G401 (cell line): Measurements from ENCODE around the gene YTHDF1. TPM values are rescaled to one million over a fixed set of nuclear protein-coding genes. Genes with fewer than 3 reads are reported as not detected.

ENCODE experiments used
- DNase-seq: peaks from one replicate; pipeline ENCODE4 v3.0.0-alpha.2; 2015; ENCODE audit warnings: low spot score
- in situ Hi-C: cut with HindIII; loops from 2 replicates; pipeline ENCODE4 v1.10.0; 2016; ENCODE audit warnings: low sequenced_read_pairs, mixed read lengths
- total RNA-seq: library from RNA; depleted of rRNA; stranded (reverse); fragments of >200 nt; shearing (Covaris generic); gene quantifications from 2 replicates; pipeline ENCODE4 v1.2.3, GENCODE V29; 2014

Gene YTHDF1
- total RNA-seq, 1 experiment from 2014 or later, result 27.1 TPM

DNA sequence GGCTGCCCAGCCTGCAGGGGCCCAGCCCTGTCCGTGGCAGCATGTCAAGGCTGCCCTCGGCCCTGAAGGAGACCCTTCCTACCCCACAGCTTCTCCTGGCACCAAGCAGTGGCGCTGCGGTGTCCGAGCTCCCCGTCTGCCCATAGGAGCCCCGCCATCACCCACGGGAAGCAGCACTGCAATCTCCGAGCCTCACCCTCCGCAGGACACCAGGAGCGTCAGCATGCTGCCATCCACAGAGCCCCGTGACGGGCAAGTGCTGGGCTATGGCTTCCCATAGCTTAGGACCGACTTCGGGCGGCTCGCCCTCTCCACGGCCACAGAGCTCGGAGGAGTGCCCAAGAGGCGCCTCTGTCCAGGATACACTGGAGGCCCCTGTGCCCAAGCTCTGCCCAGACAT is 25.1 kb downstream of the YTHDF1 start:
- DNase-seq, result no peak
- in situ Hi-C loops, result no loop called here

DNA sequence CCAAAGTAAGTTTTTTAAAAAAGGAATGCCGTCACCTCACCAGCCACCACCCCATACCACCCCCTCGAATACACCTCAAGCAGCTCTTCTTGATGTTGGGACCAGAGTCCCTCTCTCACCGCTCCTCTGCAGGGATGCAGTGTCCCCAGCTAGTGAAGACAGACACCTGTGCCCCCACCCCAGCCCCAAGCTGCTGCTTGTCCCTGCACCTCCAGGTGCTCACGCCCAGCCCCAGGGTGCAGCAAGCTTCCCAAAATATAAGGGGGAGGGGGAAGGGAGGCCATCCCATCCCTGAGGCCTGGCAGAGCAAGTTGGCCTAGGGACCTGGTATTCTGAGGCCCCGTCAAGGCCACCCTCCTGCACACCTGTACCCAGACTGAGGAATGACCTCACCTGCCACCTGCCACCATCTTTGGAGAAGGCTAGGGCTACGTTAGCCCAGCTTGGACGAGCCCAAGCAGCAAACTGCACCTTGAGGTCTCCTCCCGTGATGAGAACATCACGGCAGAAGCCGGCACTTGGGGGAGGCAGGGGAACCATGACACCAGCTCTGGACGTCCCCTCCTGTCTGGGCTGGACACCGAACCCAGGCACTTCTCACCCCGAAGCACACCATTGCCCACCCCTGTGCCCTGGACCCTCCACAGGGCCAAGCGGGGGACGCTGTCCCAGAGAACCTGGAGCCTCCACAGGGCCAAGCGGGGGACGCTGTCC is 25.9 kb downstream of the YTHDF1 start:
- in situ Hi-C loops, result no loop called here
- no peak for DNase-seq

DNA sequence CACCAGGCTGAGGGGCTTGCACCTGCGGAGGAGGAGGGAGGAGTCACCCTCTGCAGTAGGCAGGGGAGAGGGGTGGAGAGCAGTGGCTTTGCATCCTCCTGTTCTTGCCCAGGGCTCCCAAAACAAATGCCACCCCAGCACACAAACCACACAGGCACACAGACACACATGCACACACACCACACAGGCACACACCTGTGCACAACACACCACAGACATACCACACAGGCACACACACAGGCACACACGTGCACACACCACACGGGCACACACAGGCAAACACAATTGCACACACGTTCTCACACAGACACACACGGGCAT is 26.6 kb downstream of the YTHDF1 start:
- in situ Hi-C loops, result no loop called here
- no peak for DNase-seq

DNA sequence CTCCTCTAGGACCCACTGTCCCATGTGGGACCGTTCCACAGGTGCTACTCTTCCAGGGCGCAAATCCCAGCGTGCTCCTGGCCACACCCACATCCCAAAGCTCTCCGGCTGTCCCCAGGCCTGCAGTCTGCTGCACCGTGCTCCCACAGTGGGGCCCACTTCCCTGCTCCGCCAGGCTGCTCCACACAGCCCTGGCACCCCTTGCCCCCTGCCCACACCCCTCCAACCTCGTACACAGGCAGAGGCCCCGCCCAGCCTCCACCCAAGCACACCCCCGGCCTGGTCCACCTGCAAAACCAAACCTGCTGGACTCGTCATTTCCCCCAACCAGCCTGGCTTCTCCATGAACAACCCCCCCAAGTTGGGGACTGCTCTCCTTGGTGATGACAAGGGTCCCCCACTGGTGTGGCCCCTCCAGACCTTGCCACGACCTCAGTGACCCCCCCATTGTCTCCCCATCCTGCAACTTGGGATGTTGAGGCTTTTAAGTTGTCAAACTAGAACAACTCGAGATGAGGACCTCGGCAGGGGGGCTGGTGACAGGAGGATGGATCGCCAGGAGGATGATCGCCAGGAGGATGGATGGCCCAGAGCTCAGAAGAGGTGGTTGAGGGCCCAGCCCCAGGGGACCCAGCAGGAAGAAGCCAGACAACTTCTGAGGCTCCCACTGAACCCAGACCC is 27.1 kb downstream of the YTHDF1 start:
- DNase-seq, result no peak
- in situ Hi-C loops, result no loop called here

DNA sequence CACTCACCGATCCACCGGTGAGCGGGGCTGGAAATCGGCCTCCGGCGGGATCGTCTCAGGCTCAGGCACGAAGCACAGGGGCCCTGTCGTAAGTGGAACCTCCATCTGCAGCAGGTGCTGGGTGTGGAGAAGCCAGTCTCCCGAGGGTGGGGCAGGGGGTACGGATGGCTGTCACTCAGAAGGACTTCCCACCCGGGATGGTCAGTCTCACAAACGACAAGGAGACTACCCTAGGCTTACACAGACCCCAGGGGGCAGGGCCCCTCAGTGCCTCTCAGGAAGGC is 27.8 kb downstream of the YTHDF1 start:
- DNase-seq, result no peak
- in situ Hi-C loops, result no loop called here

DNA sequence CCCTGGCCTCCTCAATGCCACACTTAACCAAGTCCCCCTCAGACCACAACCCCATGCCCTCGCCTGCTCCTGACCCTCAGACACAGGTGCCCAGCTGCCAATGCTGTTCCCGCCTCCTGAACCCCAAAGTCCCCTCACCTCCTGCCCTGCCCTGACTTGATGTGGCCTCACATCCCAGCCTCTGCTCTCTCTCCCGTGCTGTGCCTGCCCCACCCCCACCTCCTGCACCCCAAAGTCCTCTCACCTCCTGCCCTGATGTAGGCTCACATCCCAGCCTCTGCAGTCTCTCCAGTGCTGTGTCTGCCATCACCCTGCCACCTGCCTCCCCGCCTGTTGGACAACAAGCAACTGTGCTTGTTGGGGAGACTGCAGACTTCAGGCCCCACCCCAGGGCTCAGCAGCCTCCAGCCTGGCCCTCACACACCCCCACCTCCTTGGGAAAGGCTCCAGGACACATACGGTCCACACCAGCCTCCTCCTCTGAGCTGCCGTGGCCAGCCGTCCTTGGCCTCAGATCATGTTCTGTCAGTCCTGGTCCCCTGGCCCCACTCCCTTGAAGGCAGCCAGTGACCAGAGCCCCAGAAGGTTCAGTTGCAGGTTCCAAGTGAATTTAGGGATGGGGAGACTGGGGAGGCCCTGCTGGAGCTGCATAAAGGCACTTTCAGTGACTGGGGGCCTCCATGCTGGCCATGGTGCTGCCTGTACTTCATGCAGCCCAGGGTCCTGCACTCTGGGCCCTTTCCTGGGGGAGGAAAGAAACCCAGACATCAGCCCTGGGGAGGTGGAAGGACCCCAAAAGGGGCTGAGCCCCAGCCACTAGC is 28.4 kb downstream of the YTHDF1 start:
- DNase-seq, result no peak
- in situ Hi-C loops, result no loop called here

DNA sequence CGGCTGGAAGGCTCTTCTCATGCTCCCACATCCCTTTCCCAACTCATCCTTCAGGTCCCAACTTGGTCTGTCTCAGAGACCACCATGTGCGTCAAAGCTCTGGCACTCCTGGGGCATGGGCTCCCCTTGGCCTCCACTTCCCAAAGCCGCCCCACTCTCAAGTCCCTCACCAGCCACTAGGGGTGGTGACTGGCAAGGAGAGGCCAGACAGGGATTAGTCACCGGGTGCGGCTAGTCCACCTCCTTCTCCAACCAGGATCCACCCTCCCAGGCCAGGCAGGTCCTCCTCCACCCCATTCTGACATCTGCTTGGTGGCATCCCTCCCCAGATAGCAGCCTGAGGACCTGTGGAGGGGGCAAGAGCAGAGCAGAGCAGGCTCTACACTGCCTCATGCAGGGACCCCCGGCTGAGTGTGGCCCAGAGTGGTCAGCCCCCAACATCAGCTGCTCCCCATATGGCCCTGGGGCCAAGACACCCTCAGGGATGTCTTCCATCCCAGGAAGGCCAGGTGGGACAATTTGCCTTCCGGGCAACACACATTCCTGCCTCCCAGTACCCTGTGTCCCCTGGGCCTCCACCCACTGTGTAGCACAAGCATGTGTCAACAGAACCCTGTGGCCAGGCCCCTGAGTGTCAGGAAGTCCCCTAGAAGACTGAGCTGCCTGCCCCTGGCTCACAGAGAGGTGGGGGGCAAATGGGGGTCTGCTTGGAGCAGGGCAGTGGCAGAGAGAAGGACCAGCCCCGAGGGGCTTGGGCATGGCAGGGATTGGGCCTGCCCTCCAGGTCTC is 29.2 kb downstream of the YTHDF1 start:
- no peak for DNase-seq
- in situ Hi-C loops, result no loop called here

DNA sequence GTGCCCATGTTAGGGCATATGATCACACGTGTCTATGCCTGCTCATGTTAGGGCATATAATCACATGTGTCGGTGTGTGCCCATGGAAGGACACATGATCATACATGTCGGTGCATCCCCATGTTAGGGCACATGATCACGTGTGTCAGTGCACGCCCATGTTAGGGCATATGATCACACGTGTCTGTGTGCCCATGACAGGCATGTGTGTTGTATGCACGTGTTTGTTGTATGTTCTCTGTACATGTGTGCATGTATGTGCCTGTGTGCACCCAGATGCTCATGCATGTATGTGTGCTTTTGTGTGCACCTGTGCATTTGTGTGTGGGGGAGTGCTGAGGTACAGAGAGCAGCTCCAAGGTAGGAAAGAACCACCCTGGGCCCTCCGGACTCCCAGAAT is 29.8 kb downstream of the YTHDF1 start:
- in situ Hi-C loops, result no loop called here
- no peak for DNase-seq

DNA sequence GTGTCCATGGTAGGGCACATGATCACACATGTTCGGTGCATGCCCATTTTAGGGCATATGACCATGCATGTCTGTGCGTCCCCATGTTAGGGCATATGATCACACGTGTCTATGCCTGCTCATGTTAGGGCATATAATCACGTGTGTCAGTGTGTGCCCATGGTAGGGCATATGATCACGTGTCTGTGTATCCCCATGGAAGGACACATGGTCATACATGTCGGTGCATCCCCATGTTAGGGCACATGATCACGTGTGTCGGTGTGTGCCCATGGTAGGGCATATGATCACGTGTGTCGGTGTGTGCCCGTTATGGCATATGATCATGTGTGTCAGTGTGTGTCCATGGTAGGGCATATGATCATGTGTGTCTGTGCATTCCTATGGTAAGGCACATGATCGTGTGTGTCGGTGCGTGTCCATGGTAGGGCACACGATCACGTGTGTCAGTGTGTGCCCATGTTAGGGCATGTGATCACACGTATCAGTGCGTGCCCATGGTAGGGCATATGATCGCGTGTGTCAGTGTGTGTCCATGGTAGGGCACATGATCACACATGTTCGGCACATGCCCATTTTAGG is 30.6 kb downstream of the YTHDF1 start:
- in situ Hi-C loops, result no loop called here
- no peak for DNase-seq

DNA sequence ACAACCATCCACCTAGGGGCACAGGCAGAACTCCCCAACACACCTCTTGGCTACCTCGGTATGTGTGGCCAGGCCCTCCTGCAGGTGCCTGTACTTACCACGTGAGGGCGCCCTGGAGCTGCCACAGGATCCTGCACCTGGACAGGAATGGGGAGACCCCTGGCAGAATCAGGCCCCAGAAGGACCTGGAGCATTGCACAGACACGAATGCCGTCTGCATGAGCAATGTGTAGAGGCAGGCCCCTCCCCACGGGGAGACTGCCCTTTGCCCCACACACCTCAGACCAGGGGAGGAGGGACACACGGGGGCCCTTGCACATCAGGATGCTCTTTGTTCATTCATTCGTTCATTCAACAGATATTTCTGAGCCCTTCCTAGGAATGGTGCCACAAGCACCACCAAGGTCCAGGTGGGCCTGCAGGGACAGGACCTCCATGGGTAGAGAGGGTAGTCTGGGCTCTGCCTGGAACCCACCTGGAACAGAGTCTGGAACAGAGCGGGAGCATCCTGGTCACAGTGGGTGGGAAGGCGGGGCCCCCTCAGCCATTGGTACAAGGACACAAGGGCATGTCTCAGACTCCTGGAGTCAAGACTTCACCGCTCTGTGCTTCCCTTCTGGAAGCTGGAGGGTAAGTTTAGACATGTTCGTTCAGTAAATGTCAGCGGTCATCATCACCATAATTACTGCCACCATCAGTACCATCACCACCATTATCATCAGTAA is 32.3 kb downstream of the YTHDF1 start:
- in situ Hi-C loops, result no loop called here
- DNase-seq, result peak; percentile 55

DNA sequence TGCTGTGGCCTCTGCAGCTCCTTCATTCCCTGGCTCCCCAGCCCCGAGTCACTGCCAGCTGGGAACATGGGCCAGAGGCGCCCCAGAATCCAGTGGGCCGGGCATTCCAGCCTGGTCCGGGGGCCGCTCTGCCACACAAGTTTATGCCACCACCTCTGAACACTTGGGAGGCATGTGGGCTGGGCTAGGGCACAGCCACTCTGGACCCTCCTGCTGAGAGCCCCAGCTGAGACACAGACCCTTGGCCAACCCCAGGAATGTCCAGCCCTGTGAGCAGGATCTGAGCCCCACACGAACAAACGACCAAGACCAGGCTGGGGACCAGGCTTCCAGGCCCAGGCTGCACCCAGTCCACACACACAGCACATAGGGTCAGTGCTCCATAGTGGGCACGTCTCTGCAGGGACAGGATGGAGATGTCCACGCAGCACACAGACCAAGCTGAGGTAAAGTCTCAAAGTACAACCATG is 33.0 kb downstream of the YTHDF1 start:
- DNase-seq, result no peak
- in situ Hi-C loops, result no loop called here

DNA sequence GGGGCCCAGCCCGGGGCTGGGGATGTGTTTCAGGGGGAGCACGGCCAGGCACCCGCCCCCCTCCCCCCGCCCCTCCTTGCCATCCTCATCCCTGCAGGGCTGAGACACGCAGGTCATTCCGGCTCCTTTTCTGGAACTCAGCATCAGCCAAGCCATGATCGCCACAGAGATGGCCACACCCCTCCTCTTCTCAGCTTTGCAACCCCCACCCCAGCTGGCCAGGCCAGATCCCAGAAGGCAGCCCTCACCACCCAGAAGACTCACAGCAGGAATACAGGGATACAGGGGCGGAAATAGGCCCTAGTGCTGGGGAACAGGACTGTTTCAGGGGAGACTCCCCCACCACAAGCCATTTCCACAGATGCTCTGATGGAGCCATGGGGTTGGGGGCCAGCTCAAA is 33.5 kb downstream of the YTHDF1 start:
- no peak for DNase-seq
- in situ Hi-C loops, result no loop called here

DNA sequence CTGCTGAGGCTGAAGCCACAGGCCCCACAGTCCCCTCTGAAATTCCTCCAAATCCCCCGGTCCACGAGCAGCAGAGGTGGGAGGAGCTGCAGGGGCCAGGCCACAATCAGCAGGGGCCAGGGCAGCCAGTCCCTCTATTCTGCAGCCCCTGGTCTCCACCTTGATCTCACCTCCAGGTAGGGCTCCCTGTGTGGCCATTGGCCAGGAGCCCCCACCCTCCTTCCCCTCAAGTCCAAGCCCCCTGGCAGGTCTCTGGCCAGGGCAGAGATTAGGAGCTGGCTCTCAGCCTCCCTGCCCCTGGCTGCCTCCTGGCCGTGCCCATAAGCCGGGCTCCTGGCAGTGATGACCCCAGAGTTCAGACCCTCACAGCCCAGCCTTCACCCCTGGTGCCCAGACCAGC is 34.7 kb downstream of the YTHDF1 start:
- in situ Hi-C loops, result no loop called here
- DNase-seq, result no peak

DNA sequence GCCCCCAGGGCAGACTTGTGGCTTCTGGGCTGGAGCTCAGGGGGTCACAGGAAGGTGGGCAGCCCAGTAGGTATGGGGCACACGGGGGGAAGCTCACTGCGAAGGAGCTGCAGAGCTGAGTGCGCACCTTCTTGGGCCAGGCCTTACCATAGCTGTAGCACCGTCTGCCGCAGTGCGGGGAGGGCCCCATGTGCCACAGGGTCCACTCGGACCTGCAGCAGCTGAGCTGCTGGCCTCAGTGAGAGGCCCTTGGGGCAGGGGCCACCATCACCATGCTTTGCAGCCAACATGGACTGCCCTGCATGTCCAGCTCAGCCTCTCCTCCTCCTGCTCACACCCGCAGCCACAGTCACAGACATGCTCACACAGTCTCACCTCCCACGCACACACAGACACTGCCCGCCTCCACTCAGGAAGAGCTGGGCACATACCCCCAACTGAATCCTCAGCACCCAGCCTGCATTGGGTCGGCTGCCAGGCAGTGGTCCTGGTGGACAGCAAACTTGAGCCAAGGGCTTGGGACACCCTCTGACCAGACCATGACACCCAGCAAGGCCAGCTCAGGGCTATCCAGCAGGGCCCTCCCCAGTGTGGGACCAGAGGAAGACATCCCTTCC is 35.3 kb downstream of the YTHDF1 start:
- DNase-seq, result peak; percentile 36
- in situ Hi-C loops, result no loop called here

DNA sequence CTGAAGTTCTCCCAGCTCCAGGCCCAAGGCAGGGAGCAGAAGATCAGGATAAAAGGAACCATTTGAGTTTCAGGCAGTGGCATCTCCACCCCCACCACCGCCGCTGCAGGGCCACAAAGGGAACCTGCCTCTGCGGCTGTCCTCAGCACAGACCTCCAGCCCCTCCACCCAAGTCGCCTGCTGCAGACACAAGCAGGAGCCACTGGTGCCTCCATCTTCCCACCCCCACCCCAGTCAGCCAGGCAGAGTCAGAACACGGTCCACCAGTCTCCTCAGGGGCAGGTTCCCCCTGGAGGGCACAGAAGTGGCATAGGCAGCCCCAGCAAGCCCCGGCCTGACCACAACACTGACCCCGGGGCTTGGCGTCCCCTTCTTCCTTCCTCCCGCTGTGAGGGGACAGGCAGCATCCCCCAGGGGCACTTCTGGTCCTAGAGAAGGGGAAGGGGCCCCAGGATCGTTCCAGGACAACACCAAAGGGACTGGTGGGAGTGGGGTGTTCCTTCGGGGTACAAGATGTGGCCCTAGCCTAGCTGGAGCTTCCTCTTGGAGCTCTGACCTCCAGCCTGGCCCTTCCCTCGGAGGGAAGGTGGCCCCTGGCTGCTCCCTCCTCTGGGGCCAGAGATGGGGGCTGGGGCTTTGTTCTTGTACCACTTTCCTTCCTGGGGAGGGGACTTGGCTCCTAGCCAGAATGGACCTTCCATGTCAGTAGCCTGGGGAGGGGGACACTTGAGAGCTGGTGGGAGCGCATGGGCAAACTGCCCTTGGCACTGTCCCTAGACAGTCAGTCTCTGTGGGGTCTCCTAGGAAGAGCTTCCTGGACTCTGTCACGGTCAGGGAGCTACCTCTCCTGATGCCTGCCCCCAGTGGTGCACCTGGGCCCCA is 36.0 kb downstream of the YTHDF1 start:
- in situ Hi-C loops, result no loop called here
- peak; percentile 32 for DNase-seq

DNA sequence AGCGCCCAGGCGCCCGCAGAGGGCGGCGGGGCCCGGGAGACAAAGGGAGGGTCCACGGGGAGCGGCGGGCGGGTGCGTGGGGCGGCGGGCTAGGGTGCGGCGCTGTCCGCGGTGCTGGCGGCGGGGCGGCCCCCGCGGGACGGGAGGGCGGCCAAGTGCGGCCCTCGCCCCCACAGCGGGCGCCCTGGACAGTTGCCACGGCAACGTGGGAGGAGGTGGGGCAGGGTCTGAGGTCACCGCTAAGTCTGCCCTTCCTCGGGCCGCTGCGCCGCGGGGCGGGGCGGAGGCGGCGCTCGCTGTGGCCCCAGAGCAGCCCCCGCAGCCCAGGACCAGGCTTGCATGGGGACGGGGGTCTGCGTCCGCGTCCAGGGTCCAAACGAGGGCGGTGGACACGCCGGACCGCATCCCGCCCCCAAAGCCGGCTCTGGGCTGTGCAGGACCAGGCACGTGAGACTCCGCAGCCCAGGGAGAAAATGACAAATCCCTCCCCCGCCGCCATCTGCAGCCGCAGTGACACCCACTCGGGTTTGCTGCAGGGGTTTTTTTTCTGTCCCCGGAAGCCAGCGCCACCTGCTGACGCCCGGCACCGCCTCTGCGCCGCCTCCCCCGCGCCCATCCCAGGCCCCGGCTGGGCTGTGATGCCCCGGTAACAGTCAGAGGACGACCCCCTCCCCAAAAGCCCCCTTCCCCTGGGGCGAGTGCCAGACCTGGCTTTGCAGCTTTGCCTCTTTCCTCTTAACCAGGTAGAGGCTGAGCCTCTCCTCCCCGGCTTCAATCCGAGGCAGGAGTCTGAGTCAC is 36.8 kb downstream of the YTHDF1 start:
- in situ Hi-C loops, result no loop called here
- DNase-seq, result peak; percentile 82

DNA sequence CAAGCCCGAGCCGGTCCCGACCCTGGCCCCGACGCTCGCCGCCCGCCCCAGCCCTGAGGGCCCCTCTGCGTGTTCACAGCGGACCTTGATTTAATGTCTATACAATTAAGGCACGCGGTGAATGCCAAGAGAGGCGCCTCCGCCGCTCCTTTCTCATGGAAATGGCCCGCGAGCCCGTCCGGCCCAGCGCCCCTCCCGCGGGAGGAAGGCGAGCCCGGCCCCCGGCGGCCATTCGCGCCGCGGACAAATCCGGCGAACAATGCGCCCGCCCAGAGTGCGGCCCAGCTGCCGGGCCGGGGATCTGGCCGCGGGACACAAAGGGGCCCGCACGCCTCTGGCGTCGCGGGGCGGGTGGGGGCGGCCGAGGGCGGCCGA is 37.5 kb downstream of the YTHDF1 start:
- in situ Hi-C loops, result no loop called here
- peak; percentile 29 for DNase-seq
